Small intestine (tissue), 7 donors: ENCODE measurements around the gene PNP. TPM values are rescaled to one million over a fixed set of nuclear protein-coding genes. Genes with fewer than 3 reads are reported as not detected.
"Not testable (repeated sequence)": the region's sequence is repeated elsewhere in the genome, so short reads cannot be mapped to it uniquely, and the experiment has no call there.

ENCODE experiments used
- DNase-seq, 2 donors: peaks; one replicate each; pipeline versions ENCODE4 v3.0.0 to v3.0.0-alpha.2; 2013
- FAIRE-seq: peaks from 2 replicates; lab custom pipeline; 2012; peaks lifted over from hg19 to GRCh38; lab: Jason Lieb, UNC
- H3K27ac ChIP-seq, 3 donors: one replicate each; pipeline ENCODE4 v1.5.1; 2013; ENCODE audit warnings: low read length in 2 of 3, mild to moderate bottlenecking in 2 of 3, control low read depth in 1 of 3, inconsistent platforms in 1 of 3, low read depth in 1 of 3, moderate library complexity in 1 of 3
- H3K27me3 ChIP-seq, 3 donors: one replicate each; pipeline ENCODE4 v1.6.1; 2013; ENCODE audit warnings: low read length in 3 of 3, inconsistent platforms in 1 of 3; ENCODE audit not compliant: control insufficient read depth in 3 of 3, insufficient read depth in 3 of 3
- H3K36me3 ChIP-seq, 3 donors: one replicate each; pipeline ENCODE4 v1.6.1; 2013; ENCODE audit warnings: low read length in 3 of 3, inconsistent platforms in 1 of 3, low read depth in 1 of 3, mild to moderate bottlenecking in 1 of 3, moderate library complexity in 1 of 3; ENCODE audit not compliant: control insufficient read depth in 3 of 3, insufficient read depth in 2 of 3
- H3K4me1 ChIP-seq, 3 donors: one replicate each; pipeline ENCODE4 v1.6.1; 2013; ENCODE audit warnings: low read length in 2 of 3, inconsistent platforms in 1 of 3, low read depth in 1 of 3, mild to moderate bottlenecking in 1 of 3, moderate library complexity in 1 of 3; ENCODE audit not compliant: control insufficient read depth in 3 of 3, insufficient read depth in 2 of 3
- H3K4me3 ChIP-seq, 3 donors: one replicate each; pipeline ENCODE4 v1.5.1; 2013; ENCODE audit warnings: low read length in 3 of 3, control low read depth in 1 of 3, inconsistent platforms in 1 of 3, low read depth in 1 of 3, mild to moderate bottlenecking in 1 of 3, moderate library complexity in 1 of 3
- H3K9me3 ChIP-seq, 2 donors: one replicate each; pipeline ENCODE4 v1.6.1; 2013; ENCODE audit warnings: low read depth in 1 of 2, low read length in 1 of 2; ENCODE audit not compliant: control insufficient read depth in 2 of 2, insufficient read depth in 1 of 2
- WGBS, 3 donors: extraction: QIAGEN DNeasy Blood & Tissue Kit; methylation state at CpG; one replicate each; pipeline ENCODE4 v1.1.7; 2013; 5-methylcytosine and 5-hydroxymethylcytosine counted together
- polyA plus RNA-seq, 4 donors: library from polyadenylated mRNA; stranded (reverse) in 3 of 4; unstranded in 1 of 4; fragments of 200-250 nt in 3 of 4; fragments of 120-200 nt in 1 of 4; gene quantifications; one replicate each; pipeline versions ENCODE4 v1.2.1 to v1.2.3, GENCODE V29; 2013
- donor health status: healthy with polysubstance abuse.
- donor health status: control.
- donor health status: control.
- donor health status: Bipolar disorder and iron deficiency.
- donor health status: healthy.

Gene PNP
- polyA plus RNA-seq, 4 donors = 168 to 353 (median 202) TPM

DNA sequence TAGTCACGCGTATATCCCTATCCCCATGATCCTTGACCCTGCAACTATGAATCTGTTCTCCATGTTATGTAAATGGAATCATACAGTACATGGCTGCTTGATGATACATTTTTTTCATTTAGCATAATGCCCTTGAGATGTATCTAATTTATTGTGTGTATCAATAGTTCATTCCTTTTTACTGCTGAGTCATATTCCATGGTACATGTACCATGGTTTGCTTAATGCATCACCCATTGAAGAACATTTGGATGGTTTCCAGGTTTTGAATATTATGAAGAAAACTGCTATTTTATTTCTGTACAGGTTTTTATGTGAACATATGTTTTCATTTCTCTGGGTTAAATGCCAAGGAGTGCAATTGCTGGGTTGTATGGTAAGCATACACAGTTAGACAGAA, 32.1 kb downstream of the PNP start:
- H3K4me1 ChIP-seq = no peaks in the 10 kb centered on the region
- H3K27me3 ChIP-seq = no peaks in the 10 kb centered on the region
- H3K36me3 ChIP-seq = no peaks in the 10 kb centered on the region
- peak in 1 of 2 donors; percentile 28 for DNase-seq
- no peak for FAIRE-seq
- no peak overlapping the region for H3K27ac ChIP-seq
- 92 to 99% (median 95%) methylated on average over 2 of the region's 2 CpGs for WGBS, 3 donors
- no peak overlapping the region for H3K4me3 ChIP-seq
- no peaks in the 10 kb centered on the region for H3K9me3 ChIP-seq

DNA sequence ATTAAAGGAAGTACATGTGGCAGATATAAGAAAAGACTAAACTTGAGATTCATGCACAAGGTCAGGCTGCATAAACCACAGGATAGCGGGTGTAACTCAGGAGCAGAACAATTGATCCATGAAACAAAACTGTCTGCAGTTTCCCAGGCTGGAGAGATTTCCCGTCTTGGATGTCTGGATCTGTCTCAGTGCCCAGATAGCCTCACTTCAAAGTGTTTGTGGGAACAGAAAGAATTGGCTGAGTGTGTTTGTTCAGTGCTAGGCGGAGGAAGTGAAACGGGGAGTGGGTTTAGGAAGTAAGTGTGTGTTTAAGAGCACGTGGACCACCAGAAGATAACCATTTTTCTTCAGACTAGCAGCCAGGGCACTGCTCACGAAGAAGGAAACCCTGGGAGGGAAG, 34.7 kb downstream of the PNP start:
- no peak overlapping the region for H3K27ac ChIP-seq
- no peak overlapping the region for H3K4me3 ChIP-seq
- FAIRE-seq = no peak
- no peaks in the 10 kb centered on the region for H3K27me3 ChIP-seq
- H3K9me3 ChIP-seq = no peaks in the 10 kb centered on the region
- WGBS, 3 donors = 38 to 60% (median 54%) methylated on average over 6 of the region's 6 CpGs
- no peak for DNase-seq
- no peaks in the 10 kb centered on the region for H3K4me1 ChIP-seq
- H3K36me3 ChIP-seq = no peaks in the 10 kb centered on the region

DNA sequence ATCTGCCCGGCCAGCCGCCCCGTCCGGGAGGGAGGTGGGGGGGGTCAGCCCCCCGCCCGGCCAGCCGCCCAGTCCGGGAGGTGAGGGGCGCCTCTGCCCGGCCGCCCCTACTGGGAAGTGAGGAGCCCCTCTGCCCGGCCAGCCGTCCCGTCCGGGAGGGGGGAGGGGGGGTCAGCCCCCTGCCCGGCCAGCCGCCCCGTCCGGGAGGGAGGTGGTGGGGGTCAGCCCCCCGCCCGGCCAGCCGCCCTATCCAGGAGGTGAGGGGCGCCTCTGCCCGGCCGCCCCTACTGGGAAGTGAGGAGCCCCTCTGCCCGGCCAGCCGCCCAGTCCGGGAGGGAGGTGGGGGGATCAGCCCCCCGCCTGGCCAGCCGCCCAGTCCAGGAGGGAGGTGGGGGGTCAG, 37.1 kb downstream of the PNP start:
- not testable (repeated sequence) for H3K9me3 ChIP-seq, FAIRE-seq, DNase-seq, H3K4me1 ChIP-seq, H3K4me3 ChIP-seq, H3K36me3 ChIP-seq, H3K27me3 ChIP-seq, H3K27ac ChIP-seq
- whole genome bisulfite sequencing, 3 donors = 96 to 100% methylated on average over 1 to 17 of the region's 30 CpGs; no CpG with 5 or more reads in 1 of the 3 donors

DNA sequence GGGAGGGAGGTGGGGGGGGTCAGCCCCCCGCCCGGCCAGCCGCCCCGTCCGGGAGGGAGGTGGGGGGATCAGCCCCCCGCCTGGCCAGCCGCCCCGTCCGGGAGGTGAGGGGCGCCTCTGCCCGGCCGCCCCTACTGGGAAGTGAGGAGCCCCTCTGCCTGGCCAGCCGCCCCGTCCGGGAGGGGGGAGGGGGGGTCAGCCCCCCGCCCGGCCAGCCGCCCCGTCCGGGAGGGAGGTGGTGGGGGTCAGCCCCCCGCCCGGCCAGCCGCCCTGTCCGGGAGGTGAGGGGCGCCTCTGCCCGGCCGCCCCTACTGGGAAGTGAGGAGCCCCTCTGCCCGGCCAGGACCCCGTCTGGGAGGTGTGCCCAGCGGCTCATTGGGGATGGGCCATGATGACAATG, 37.5 kb downstream of the PNP start:
- H3K9me3 ChIP-seq, H3K4me3 ChIP-seq, DNase-seq, H3K27ac ChIP-seq, H3K27me3 ChIP-seq, H3K4me1 ChIP-seq, FAIRE-seq, H3K36me3 ChIP-seq: not testable (repeated sequence)
- no CpG with 5 or more reads among the region's 30 CpGs for WGBS, 3 donors

DNA sequence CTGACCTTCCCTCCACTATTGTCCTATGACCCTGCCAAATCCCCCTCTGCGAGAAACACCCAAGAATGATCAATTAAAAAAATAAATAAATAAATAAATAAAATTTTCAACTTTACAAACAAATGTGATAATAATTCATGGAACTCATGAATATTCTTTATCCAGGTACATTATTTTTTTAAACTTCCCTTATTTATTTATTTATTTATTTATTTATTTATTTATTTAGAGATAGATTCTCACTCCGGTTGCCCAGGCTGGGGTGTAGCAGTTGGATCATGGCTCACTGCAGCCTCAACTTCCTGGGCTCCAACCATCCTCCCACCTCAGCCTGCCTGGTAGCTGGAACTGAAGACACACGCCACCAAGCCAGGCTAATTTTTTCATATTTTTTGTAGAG, 38.3 kb downstream of the PNP start:
- not testable (repeated sequence) for H3K9me3 ChIP-seq, DNase-seq, H3K27me3 ChIP-seq, H3K36me3 ChIP-seq, H3K4me1 ChIP-seq, FAIRE-seq, H3K27ac ChIP-seq, H3K4me3 ChIP-seq
- WGBS, 3 donors = 83 to 96% (median 92%) methylated on average over 2 to 3 of the region's 3 CpGs

DNA sequence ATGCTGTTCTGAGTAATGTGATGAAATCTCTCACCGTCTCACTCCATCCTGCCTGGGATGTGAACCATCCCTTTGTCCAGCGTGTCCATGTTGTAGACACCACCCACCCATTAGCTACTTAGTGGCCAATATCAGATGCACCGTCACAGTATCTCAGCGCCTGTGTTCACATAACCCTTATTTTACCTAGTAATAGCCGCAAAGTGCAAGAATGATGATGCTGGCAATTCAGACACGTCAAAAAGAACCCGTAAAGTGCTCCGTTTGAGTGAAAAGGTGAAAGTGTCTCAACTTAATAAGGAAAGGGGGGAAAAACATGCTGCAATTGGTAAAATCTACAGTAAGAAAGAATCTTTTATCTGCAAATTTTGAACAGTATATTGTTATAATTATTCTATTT, 39.2 kb downstream of the PNP start:
- DNase-seq (no peak), FAIRE-seq (no peak)
- H3K4me3 ChIP-seq = no peak overlapping the region
- H3K27me3 ChIP-seq = no peaks in the 10 kb centered on the region
- H3K4me1 ChIP-seq = no peaks in the 10 kb centered on the region
- H3K27ac ChIP-seq = no peak overlapping the region
- no peaks in the 10 kb centered on the region for H3K9me3 ChIP-seq
- no peaks in the 10 kb centered on the region for H3K36me3 ChIP-seq
- 83 to 92% (median 87%) methylated on average over 8 of the region's 8 CpGs for WGBS, 3 donors

DNA sequence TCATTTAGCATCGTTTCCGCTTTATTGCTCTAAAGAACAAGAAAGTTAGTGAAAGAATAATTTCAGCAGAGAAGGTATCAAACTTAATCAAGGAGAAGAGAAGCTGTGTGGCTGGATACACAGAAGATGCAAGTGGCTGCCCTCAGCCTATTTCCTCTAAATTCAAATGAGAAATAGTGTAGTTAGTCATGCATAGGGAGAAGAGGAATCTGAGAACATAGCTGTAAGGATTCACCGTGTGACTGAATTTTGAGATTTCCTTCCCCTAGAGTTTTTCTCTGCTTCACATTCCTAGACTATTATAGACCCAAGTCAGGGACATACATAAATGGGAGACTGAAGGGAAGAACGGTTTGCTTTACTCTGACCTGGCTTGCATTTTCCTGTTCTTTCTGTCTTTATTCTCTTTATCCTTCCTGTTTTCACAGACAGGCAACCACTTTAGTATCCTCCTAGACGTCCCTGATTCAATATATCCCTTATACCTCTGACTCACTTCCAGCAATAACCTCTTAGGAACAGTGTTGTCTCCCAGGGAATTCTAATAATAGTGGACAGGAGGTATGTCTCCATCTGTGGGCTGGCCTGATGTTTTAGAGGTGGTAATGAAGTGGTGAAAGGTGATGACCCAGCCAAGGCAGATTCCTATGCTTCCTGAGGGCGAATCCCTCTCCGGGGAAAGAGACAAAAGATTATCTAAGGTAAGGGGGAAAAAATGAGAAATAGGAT, 43.1 kb downstream of the PNP start:
- Histone ChIP-seq H3K4me3 (no peak overlapping the region), H3K36me3 (no peaks in the 10 kb centered on the region), H3K27ac (no peak overlapping the region), H3K4me1 (no peaks in the 10 kb centered on the region), H3K9me3 (no peaks in the 10 kb centered on the region), H3K27me3 (no peaks in the 10 kb centered on the region)
- DNase-seq = no peak
- WGBS, 3 donors = 66 to 72% (median 70%) methylated on average over 7 of the region's 7 CpGs
- FAIRE-seq = no peak

DNA sequence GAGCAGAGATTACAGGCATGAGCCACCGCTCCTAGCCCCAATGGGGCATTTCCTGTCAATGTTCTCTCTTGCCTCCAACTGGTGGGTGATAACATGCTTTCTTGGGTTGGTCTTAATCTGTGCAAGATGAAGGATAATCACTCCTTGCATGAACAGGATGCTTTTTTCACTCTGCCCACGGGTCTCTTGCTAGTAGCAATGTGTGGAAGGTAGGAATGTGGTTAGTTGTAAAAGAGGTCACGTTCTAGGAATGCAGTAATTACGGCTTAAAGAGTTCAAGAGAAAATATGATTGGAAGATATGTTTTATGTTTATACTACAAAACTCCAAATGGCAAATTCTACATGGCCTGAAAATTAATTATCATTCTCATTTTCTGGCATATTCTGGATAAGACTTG, 46.6 kb downstream of the PNP start:
- no peak for FAIRE-seq
- H3K4me3 ChIP-seq = no peak overlapping the region
- WGBS, 3 donors = 68 to 83% (median 74%) methylated on average over 4 of the region's 4 CpGs

DNA sequence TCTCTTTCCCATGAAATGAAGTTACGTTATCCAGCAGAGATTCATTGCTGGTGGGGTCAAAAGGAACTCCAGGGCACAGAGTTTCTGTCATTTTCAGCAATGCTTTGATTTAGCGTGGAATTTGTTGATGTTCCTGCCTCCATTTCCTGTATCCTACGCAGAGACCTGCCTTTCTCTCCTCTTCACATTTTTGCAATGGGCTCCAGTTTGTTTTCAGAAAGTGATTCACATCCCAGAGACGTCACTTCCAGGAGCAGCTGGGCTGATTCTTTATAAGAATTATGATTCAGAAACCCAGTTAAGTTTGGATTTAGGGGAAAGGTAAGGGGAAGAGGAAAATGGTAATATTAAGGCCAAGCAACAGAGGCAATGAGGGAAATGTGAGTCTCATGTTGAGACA, 47.7 kb downstream of the PNP start:
- no peaks in the 10 kb centered on the region for H3K27me3 ChIP-seq
- no peaks in the 10 kb centered on the region for H3K4me1 ChIP-seq
- FAIRE-seq (no peak), DNase-seq (no peak)
- no peak overlapping the region for H3K4me3 ChIP-seq
- WGBS, 3 donors = 73 to 88% (median 76%) methylated on average over 4 of the region's 4 CpGs
- H3K27ac ChIP-seq = no peak overlapping the region
- H3K9me3 ChIP-seq = no peaks in the 10 kb centered on the region
- no peaks in the 10 kb centered on the region for H3K36me3 ChIP-seq

More for the DNA sequence above, 46.6 kb downstream of the PNP start:
- DNase-seq = no peak
- Histone ChIP-seq H3K27ac (no peak overlapping the region), H3K36me3 (no peaks in the 10 kb centered on the region), H3K27me3 (no peaks in the 10 kb centered on the region), H3K4me1 (no peaks in the 10 kb centered on the region), H3K9me3 (no peaks in the 10 kb centered on the region)
